Testis (tissue), 2 donors: ENCODE measurements around the gene PSTPIP1.

Source experiments
- POLR2A ChIP-seq: fragments of 450-650 bp; IDR thresholded peaks from one replicate; pipeline ENCODE4 v1.6.1; 2017; ENCODE audit warnings: antibody characterized with exemption, mild to moderate bottlenecking, moderate library complexity
- TF ChIP-seq, protein P1 (sequence below), 3 experiments: fragments of 450-650 bp in 2 of 3; fragments of 200-600 bp in 1 of 3; sonication (generic) in 1 of 3; IDR thresholded peaks; one replicate each; pipeline ENCODE4 v1.5.1; 2016 to 2019; ENCODE audit warnings: antibody characterized with exemption in 3 of 3, mild to moderate bottlenecking in 2 of 3, moderate library complexity in 1 of 3

DNA sequence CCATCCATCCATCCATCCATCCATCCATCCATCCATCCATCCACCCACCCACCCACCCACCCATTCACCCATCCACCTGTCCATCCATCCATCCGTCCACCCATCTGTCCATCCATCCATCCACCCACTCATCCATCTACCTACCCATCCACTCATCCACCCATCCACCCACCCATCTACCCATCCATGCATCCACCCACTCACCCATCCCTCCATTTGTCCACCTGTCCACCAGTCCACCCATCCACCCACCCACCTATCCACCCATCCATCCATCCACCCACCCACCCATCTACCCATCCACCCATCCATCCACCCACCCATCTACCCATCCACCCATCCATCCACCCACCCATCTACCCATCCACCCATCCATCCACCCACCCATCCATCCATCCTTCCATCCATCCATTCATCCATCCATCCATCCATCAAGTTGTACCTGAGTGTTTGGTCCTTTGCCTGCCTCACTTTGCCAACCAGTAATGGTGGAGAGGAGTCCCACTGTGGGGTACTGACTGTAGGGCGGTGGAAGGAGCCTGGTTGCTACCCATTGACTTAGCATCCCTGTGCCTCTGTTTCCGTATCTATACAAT lies 17.3 kb downstream of the PSTPIP1 start:
- TF ChIP-seq, protein P1, sequence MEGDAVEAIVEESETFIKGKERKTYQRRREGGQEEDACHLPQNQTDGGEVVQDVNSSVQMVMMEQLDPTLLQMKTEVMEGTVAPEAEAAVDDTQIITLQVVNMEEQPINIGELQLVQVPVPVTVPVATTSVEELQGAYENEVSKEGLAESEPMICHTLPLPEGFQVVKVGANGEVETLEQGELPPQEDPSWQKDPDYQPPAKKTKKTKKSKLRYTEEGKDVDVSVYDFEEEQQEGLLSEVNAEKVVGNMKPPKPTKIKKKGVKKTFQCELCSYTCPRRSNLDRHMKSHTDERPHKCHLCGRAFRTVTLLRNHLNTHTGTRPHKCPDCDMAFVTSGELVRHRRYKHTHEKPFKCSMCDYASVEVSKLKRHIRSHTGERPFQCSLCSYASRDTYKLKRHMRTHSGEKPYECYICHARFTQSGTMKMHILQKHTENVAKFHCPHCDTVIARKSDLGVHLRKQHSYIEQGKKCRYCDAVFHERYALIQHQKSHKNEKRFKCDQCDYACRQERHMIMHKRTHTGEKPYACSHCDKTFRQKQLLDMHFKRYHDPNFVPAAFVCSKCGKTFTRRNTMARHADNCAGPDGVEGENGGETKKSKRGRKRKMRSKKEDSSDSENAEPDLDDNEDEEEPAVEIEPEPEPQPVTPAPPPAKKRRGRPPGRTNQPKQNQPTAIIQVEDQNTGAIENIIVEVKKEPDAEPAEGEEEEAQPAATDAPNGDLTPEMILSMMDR (IDR thresholded peaks at IDR 0.05), result no peak
- TF ChIP-seq POLR2A, result no peak
